Ramos (cell line): ENCODE results near the gene NABP1.

Source experiments
- in situ Hi-C: fragments of 300-500 bp; cut with MboI; formaldehyde crosslinking; loops from one replicate; pipeline ENCODE4 v1.14.3; 2022; ENCODE audit warnings: low sequenced_read_pairs; ENCODE audit not compliant: unreplicated experiment

NABP1 gene

GRCh38 chr2:191678437-191679100 is 633 bp downstream of the NABP1 start:
- in situ Hi-C loops = no loop called here

GRCh38 chr2:191679818-191680600 is 2.1 kb downstream of the NABP1 start:
- in situ Hi-C loops = no loop called here

GRCh38 chr2:191680639-191681038 is 2.7 kb downstream of the NABP1 start:
- in situ Hi-C loops = no loop called here

GRCh38 chr2:191682126-191682525 is 4.2 kb downstream of the NABP1 start:
- in situ Hi-C loops = no loop called here

GRCh38 chr2:191686066-191686465 is 8.1 kb downstream of the NABP1 start:
- in situ Hi-C loops = no loop called here

GRCh38 chr2:191686729-191687128 is 8.8 kb downstream of the NABP1 start:
- in situ Hi-C loops = no loop called here

GRCh38 chr2:191687867-191688266 is 9.9 kb downstream of the NABP1 start:
- in situ Hi-C loops = no loop called here

GRCh38 chr2:191688934-191689695 is 11.2 kb downstream of the NABP1 start:
- in situ Hi-C loops = no loop called here

GRCh38 chr2:191690327-191690726 is 12.4 kb downstream of the NABP1 start:
- in situ Hi-C loops = loop anchor here (5.0 kb wide), 1 partner anchor 123 kb away; no protein-coding TSS in a partner anchor

GRCh38 chr2:191691016-191691735 is 13.2 kb downstream of the NABP1 start:
- in situ Hi-C loops = loop anchor here (5.0 kb wide), 1 partner anchor 124 kb away; no protein-coding TSS in a partner anchor

- in situ Hi-C loops = loop anchor here (5.0 kb wide), 1 partner anchor 125 kb away; no protein-coding TSS in a partner anchor
These were observed 14.0 kb downstream of the NABP1 start for GRCh38 chr2:191691898-191692297.

- in situ Hi-C loops = loop anchor here (5.0 kb wide), 1 partner anchor 125 kb away; no protein-coding TSS in a partner anchor
These were observed 14.7 kb downstream of the NABP1 start for GRCh38 chr2:191692502-191693115.

- in situ Hi-C loops = loop anchor here (5.0 kb wide), 1 partner anchor 126 kb away; no protein-coding TSS in a partner anchor
These were observed 15.2 kb downstream of the NABP1 start for GRCh38 chr2:191693166-191693565.

GRCh38 chr2:191693778-191694177 is 15.8 kb downstream of the NABP1 start:
- in situ Hi-C loops = loop anchor here (5.0 kb wide), 1 partner anchor 126 kb away; no protein-coding TSS in a partner anchor

- in situ Hi-C loops = no loop called here
These were observed 18.1 kb downstream of the NABP1 start for GRCh38 chr2:191696001-191696400.

- in situ Hi-C loops = no loop called here
These were observed 19.0 kb downstream of the NABP1 start for GRCh38 chr2:191696966-191697365.

- in situ Hi-C loops = no loop called here
These were observed 19.9 kb downstream of the NABP1 start for GRCh38 chr2:191697870-191698269.

- in situ Hi-C loops = no loop called here
These were observed 21.5 kb downstream of the NABP1 start for GRCh38 chr2:191699341-191699945.

GRCh38 chr2:191701029-191701428 is 23.1 kb downstream of the NABP1 start:
- in situ Hi-C loops = no loop called here
